Bronchial epithelial cell (primary cell): ENCODE results near the gene SKOR2. TPM values are rescaled to one million over a fixed set of nuclear protein-coding genes. Genes with fewer than 3 reads are reported as not detected.

Experiments
- DNase-seq: peaks from one replicate; pipeline ENCODE4 v3.0.0-alpha.2; 2010; ENCODE audit warnings: low read depth
- FAIRE-seq: peaks from 2 replicates; lab custom pipeline; 2011; peaks lifted over from hg19 to GRCh38; lab: Jason Lieb, UNC
- H3K27me3 ChIP-seq: 2 replicates; pipeline ENCODE4 v1.5.1; 2011; ENCODE audit warnings: low read length; ENCODE audit not compliant: control insufficient read depth, insufficient read depth
- H3K36me3 ChIP-seq: 2 replicates; pipeline ENCODE4 v1.5.1; 2011; ENCODE audit warnings: low read length; ENCODE audit not compliant: control insufficient read depth, insufficient read depth
- H3K4me3 ChIP-seq: 2 replicates; pipeline ENCODE4 v1.5.1; 2011; ENCODE audit warnings: mild to moderate bottlenecking, low read depth, low read length, control low read depth
- CTCF ChIP-seq: IDR thresholded peaks from 2 replicates; pipeline ENCODE4 v1.5.1; 2011; ENCODE audit warnings: mild to moderate bottlenecking, moderate library complexity, low read length, control low read depth, inconsistent platforms; ENCODE audit not compliant: insufficient read depth, severe bottlenecking
- total RNA-seq: library from RNA; depleted of rRNA; stranded (reverse); fragments of >200 nt; gene quantifications from 2 replicates; pipeline ENCODE4 v1.2.1, GENCODE V29; 2014

SKOR2 gene
- total RNA-seq, 1 donor from 2014 or later = not detected

GRCh38 chr18:47253101-47253654, 1.7 kb upstream of the SKOR2 start:
- no peak for FAIRE-seq
- no peak for DNase-seq
- H3K36me3 ChIP-seq = no peaks in the 10 kb centered on the region
- peaks cover 43% of the 10 kb centered on the region for H3K27me3 ChIP-seq
- H3K4me3 ChIP-seq = no peak overlapping the region
- no peak for TF ChIP-seq CTCF

- peaks cover 54% of the 10 kb centered on the region for H3K27me3 ChIP-seq
- FAIRE-seq = no peak
Observed at GRCh38 chr18:47250391-47251046, 941 bp downstream of the SKOR2 start.

GRCh38 chr18:47249314-47249981, 2.0 kb downstream of the SKOR2 start:
- no peak for DNase-seq
- Histone ChIP-seq H3K27me3 (peaks cover 51% of the 10 kb centered on the region), H3K36me3 (no peaks in the 10 kb centered on the region), H3K4me3 (no peak overlapping the region)
- no peak for FAIRE-seq
- TF ChIP-seq CTCF = no peak

More at GRCh38 chr18:47250391-47251046, 941 bp downstream of the SKOR2 start:
- H3K36me3 ChIP-seq = no peaks in the 10 kb centered on the region
- no peak for DNase-seq
- no peak overlapping the region for H3K4me3 ChIP-seq
- TF ChIP-seq CTCF = no peak

- DNase-seq = no peak
- H3K27me3 ChIP-seq = peaks cover 46% of the 10 kb centered on the region
Observed at GRCh38 chr18:47248604-47249313, 2.7 kb downstream of the SKOR2 start.

GRCh38 chr18:47248115-47248603, 3.3 kb downstream of the SKOR2 start:
- H3K27me3 ChIP-seq = peaks cover 45% of the 10 kb centered on the region
- no peak for TF ChIP-seq CTCF
- DNase-seq (no peak), FAIRE-seq (no peak)
- H3K4me3 ChIP-seq = no peak overlapping the region
- H3K36me3 ChIP-seq = no peaks in the 10 kb centered on the region

More at GRCh38 chr18:47248604-47249313, 2.7 kb downstream of the SKOR2 start:
- no peak for FAIRE-seq
- TF ChIP-seq CTCF = no peak
- no peak overlapping the region for H3K4me3 ChIP-seq
- no peaks in the 10 kb centered on the region for H3K36me3 ChIP-seq
